ENCODE data around the gene ZNF22.

Gene ZNF22

DNA sequence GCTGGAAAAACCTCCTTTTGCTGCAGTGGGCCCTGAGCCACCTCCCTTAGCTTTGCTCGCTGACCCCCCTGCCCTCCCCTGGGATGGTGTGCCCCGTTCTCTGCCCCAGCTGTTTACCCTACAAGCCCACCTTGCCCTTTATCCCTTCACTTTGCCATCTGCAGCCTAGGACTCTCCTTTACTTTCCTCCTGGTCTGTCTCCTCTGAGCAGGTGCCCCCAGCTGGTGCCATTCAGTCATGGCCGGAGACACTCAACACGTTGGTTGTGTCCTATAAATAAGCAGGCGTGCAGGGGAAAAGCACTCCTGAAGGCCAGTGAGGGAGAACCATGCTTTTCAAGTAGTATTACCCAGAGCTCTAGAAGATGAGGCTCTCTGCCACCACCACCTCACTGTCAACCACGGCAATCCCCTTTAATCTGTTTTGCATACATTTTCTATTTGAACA lies 35.0 kb upstream of the ZNF22 start:
- DNase-seq: no peak

DNA sequence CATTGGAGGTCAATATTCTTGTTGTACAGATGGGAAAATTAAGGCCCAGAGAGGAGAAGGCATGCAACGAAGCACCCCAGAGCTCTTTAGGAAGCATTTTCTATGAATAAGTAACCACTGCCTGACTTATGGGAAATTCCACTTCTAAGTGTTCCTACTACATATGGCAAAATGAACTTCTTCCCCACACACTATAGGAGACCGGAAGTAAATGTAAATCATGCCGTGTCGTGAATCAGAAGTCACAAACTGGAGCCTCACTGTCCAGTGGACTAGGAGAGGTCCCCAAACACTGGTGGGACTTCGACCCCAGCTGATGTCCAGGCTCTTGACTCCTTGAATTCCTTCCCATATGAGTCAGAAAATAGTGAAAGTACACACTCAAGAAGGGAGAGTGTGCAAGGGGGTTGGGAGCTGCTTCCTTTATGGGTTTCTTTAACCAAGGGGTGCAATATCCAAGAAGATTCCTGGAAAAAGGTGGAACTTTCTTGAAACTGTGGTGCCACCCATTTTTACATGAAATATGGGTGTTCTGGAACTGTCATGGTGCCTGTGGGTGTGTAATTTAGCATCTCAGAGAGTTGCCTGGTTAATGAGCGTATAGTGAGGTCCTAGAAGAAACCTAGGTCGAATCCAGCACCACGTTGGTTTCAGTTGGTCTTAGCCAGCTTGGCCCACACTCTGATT lies 34.5 kb upstream of the ZNF22 start:
- no peak for DNase-seq

DNA sequence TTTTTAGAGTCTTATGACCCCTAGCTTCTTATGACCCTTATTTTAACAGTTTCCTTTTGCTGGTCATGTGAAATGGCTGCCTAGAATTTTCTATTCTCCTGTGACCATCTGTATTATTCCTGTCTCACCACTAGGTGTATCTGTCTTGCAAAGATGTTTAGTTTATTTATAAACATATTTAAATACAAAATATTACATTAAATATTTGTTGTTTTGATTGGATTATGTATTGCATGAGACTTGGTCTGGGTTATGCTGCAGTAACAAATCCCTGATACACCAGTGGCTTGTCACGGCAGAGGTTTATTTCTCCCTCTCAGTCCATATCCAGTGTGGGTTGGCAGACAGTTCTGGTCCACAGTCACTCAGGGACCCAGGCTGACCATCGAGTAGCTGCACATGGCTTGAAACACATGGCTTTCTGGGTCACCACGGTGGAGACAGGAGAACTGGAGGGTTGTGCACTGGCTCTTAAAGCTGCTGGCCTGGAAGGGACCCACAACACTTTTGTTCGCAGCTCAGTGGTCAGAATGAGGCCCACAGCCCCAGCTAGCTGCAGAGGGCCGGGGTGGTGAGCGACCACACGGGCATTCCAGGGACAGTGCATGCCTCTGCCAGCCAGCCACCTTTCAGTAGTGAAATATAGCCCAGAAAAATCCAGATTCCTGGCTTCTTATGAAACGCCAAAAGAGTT lies 33.8 kb upstream of the ZNF22 start:
- DNase-seq: no peak

DNA sequence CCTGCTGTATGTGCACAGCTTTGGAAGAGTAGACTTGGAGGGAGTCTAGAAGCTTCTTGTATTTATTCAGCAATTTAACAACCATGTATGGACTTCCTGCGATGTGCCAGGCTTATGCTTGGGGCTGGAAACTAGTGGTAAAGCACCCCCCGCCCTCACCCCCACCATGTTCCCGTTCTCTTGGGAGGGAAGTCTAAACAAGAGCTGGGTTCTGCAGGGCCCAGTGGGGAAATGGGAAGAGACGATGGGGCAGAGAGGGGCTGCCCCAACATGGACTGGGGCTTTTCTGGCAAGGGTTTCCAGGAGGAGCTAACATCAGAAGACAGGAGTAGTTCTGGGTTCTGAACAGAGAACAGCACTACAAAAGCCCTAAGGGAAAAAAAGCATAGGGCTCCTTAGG lies 33.1 kb upstream of the ZNF22 start:
- no peak for DNase-seq

DNA sequence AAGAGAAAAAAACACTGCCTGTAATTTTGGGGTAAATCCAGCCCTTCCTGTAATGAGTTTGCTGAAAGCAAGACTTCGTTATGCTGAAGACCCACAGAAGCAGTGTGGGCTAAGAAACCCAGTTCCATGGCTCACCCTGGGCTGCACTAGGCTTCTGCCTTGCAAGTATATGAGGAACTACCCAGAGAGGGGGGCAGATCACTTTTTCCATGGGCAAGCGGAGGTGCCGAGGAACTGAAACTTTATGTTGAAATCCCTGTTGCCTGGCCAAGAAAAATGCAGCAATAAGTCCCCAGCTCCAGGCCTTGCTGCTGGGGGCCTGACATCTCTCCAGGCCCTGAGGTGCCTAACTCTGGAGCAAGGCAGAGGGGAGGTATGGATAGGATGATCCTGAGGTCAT lies 32.6 kb upstream of the ZNF22 start:
- no peak for DNase-seq

DNA sequence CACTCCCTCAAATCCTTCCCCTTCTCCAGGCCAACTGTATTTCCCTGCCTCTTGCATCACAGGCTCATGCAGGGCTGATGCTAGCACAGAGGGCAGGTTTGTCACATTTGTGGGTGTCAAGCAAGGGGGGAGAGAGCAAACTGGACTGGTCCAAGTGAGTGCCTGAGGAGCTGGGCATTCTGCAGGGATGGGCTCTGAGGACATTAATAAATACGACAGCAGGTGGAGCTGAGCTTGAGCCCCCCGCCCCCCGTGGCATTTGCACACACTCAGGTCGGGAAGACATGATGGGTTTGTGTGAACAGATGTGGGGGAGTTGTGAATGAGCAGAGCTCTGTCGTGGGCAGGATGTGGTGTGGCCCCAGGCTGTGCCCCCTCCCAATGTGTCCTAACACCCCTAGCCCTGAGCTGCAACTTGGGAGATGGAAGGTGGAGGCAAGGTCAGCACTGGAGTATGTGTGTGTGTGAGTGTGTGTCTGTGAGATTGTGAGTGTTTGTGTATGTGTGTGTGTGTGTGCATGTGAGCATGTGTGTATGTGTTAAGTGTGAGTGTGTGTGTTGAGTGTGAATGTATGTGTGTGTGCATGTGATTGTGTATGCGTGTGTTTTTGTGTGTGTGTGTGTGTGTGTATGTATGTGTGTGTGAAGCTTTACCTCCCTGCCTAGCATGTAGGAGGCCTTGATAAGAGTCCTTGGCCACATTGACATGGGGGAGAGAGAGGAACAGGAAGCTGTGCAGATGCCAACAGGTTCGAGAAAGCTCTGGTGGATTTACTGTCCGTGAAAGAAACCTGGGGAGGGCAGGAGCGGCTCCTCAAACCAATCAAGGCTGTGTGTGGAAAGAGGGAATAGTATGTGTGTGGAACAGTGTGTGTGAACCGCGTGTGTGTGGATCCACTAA lies 32.0 kb upstream of the ZNF22 start:
- no peak for DNase-seq

DNA sequence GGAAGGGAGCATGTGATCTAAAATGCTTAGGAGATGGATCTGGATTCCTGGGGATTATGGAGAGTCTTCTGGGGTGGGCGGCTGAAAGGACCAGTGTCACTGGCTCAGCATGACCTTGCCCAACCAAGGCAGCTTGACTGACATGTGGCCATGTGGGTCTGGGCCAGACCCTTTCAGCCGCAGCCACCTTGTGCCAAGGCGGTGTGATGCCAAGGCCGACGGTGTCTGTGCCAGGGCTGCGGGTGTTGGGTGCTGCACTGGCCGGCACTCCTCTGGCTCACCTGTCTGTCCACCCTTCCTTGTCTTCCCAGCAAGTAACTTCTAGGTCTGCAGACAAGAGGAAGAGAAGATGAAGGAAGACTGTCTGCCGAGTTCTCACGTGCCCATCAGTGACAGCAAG lies 30.9 kb upstream of the ZNF22 start:
- no peak for DNase-seq

DNA sequence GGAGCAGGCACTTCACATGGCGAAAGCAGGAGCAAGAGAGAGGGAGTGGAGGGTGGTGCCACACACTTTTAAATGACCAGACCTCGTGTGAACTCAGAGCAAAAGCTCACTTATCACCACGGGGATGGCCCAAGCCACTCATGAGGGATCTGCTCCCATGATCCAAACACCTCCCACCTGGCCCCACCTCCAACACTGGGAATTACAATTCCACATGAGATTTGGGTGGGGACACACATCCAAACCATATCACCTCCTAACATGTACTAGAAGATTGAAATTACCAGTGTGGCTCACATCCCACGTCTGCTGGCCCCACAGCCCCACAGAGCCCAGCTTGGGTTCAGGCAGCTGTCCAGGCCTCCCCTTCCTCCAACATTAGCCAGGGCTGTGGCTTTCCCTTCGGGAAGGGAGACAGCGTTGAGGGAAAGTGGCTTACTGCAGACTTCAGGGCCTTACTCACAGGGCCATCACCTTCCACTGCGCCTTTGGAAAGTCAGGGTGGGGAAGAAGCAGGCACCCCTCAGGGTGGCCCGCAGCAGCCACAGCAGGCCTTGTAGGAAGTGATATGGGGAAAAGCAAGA lies 29.8 kb upstream of the ZNF22 start:
- no peak for DNase-seq

DNA sequence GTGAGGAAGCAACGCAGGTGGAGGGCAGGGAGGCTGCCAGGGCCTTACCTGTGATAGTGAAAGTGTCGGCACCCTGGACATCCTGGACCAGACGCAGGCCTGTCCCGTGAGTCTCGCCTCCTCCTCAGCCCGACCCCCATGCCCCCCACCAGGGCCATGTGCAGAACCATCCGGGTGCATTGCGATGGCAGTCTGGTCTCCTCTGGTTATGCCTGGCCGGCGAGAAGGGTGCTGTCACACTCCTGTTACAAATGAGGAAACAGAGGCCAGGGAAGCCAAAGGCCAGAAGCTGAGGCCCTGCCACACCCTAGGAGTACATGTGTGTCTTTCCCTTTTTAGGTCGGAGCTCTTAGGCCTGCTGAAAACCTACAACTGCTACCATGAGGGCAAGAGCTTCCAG lies 29.3 kb upstream of the ZNF22 start:
- no peak for DNase-seq

DNA sequence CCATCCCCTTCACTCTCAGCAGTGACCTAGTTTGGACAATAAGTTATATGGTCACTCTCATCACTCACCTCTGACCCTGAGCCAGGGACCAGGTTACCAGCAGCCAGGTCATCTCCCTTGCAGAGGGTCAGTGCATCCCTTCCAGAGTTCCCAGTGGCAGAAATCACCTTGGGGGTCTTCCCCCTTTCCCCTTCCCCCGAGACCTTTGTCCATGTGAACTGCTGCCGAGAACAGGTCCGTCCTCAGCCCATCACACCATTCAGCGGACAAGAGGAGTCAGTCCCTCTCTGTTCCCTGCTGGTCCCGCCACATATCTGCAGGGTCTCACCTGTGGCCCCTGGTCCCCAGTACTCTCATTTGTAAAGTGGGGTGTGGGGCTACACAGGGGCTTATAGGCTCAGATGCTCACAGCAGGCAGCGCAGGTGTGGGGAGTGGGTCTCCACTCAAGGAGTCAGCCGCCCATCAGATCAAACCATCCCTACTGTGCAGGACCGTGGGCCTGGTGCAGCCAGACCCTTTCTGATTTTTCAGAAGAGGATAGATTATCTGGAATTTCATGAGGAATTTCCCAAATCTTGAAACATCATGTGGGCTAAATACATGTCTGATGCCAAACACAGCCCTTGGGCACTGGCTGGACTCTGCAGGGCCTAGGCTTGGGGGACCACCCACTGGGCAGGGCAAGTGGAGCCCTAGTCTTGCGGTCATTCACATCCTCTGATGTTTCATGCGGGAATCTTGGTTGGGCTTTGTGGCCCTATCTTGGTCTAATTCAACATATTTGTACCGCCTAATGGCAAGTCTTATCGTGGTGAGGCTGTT lies 28.6 kb upstream of the ZNF22 start:
- DNase-seq: no peak

DNA sequence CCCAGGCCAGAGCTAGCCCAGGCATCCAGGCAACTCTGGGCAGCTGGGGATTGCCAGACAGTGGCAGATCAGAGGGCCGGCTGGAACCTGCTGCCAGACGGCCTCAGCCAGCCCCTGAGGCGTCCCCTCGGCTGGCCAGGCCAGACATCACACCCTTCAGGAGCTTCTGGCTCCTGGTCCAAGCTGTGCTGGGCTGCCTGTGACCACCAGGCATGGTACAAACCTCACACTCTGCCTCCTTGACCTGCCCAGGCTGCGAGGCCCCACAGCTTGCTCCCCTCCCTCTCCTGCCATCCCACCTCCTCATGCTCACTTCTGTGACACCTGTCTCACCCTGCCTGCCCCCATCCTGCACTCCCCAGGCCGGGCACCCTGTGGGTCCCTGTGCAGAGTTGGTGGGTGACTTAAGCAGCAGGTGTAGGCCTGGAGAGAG lies 27.8 kb upstream of the ZNF22 start:
- no peak for DNase-seq

DNA sequence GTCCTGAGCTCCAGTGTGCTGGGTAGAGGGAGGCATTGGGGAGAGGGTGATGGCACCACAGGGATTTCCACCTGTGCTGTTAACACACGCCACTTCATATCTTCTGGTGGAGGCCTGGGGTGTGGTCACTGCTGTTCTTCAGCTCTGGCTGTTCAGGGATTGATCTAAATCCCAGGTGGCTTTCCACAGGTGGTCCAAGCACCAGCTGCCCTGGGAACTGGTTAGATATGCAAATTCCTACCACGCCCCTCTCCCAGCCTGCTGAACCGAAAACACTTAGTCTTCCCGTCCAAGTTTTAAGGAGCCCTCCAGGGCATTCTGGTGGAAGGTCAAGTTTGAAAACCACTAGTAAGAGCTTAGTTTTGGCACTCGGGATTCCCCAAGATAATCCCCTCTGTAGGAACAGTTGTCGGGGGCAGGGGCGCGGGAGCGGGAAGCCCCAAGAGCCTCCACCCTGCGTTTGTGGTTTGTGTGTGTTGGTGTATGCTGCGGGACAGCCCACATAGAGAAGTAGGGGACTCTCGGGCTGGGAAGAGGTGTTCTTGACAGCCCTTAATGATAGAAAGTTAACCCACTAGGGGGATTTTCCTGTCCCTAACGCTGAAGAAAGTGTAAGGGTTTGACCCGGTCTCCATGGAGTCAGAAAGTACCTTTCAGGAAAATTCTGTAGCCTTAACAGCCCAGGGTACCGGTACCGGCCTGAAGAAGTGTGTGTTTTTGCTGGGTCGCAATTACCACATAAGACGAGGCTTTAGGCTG lies 27.2 kb upstream of the ZNF22 start:
- DNase-seq: no peak

DNA sequence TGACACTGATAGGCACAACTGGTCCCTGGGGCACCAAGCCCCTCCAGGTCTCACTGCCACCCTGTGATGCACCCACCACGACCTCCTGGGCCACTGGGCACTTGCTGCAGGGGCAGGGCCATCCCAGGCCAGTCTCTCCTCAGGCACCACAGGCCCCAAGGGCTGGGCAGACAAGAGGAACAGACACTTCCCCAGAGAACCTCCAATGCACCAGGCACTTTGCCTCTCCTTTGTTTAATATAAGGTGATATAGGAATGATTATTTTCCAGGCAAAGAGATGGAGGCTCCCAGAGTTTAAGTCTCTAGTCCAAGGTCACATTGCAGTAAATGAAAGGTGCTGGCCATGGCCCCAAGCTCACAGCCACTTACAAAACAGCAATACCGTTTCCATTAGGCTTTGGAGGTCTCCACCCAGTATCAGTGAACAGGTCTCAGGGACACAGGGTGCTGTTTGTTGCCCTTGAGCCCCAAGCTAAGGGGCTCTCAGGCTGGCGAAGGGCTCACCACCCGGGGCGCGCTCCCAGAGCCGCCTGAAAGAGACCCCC lies 26.6 kb upstream of the ZNF22 start:
- DNase-seq: no peak

DNA sequence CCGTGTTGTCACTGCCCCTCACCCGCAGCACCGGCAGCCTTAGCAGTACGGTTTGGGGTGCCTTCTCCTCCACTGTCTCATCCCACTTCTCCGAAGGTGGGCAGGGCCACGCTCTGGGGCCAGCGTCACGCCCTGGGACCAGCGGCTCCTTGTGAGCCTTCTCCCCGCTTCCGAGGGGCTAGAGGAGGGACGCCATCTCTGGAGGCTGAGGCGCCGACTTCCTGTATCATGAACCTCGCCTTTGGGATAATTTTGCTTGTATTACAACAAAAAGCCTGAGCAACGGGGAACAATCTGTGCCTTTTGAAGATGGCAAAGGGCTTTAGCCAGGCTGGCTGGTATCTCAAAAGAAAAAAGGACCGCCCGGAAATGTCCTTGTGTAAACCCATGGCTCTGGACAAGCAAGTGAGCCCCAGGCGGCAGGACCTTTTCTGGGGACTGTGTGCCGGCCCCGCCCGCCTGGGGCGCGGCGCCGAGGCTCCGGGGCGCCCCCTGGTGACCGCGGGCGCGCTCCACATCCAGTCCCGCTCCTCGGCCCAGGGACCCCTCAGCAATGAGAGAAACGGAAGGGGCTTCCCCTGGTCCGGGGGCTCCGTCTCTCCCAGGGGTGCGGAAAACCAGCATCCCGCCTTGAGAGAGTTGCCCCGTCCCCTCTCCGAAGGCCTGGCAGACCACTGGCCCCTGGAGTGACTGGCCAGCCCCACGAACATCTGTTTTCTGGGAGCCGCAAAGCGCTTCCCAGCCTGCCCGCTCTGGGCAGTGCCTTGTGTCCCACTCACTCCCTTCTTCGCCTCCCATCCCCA lies 25.9 kb upstream of the ZNF22 start:
- peak; percentile 54 for DNase-seq

DNA sequence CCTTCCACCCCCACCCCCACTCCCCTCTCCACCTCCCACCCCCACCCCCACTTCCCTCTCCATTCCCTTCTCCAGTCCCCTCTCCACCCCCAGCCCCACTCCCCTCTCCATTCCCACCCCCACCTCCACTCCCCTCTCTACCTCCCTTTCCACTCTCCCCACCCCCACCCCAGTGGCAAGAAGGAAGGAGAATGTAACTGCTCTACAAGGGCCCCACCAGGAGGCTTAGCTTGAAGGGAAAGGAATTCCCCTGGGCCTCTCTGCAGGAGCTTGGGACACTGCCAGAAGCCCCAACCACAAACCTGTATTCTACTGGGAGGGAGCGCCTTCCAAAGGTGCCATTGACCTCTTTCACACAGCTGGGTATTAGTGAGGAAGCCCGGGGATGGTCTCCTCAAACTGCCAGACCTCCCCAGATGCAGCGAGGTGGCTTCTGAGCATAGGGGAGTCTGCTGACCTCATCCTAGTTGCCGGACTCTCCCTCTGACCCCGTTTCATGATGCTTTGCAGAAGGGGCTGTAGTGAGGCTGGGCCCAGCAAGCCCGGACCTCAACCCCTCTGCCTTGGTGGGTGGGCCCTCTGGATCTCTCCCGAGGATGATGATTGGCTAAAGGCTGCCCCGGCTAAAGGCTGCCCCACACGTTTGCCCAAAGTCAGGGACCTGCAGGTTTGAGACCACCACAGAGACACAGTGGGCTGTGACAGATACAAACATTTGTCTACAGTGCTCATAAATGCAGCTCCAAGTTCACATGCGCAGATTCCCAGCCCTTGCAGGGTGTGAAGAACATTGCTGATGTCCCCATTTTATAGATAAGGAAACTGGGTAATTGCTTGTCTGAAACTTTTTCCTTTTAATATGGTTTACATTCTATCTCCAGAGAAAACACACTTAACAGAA lies 25.0 kb upstream of the ZNF22 start:
- no peak for DNase-seq

DNA sequence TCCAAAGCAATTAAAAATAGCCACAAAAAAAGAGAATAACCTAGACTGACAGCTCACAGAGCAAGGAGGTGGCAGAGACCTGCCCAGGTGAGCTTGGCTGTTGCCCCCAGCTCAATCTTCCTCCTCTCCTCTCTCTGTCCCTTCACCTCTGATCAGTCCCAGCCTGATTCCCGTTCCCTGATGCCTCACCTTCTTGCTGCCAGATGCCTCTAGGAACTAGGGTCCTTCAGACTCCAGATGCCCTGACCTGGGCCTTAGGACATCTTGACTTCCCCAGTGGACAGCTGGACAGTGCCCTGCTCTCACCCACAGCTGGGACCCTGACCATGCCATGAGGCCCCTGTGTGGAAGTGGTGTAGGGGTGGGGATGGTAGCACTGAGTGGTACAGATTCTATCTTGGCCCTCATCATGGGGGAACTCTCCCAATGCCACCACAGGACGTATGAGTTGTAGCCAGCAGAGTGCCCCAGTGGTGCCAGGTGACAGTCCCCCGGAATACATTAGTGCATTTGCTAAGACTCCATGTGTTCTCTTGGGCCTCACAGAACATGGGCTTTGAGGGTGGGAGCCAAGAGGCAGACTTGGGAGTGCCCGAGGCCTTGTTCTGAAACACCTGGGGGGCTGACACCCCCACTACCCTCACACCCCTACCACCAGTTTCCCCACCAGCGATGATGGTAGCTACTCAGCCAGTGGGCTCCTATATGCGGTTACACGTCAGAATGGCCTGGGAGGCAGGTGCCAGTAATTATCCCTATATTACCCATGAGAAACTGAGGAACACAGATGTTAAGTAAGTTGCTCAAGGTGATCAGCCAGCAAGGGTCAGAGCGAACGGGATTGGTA lies 24.1 kb upstream of the ZNF22 start:
- DNase-seq: no peak

DNA sequence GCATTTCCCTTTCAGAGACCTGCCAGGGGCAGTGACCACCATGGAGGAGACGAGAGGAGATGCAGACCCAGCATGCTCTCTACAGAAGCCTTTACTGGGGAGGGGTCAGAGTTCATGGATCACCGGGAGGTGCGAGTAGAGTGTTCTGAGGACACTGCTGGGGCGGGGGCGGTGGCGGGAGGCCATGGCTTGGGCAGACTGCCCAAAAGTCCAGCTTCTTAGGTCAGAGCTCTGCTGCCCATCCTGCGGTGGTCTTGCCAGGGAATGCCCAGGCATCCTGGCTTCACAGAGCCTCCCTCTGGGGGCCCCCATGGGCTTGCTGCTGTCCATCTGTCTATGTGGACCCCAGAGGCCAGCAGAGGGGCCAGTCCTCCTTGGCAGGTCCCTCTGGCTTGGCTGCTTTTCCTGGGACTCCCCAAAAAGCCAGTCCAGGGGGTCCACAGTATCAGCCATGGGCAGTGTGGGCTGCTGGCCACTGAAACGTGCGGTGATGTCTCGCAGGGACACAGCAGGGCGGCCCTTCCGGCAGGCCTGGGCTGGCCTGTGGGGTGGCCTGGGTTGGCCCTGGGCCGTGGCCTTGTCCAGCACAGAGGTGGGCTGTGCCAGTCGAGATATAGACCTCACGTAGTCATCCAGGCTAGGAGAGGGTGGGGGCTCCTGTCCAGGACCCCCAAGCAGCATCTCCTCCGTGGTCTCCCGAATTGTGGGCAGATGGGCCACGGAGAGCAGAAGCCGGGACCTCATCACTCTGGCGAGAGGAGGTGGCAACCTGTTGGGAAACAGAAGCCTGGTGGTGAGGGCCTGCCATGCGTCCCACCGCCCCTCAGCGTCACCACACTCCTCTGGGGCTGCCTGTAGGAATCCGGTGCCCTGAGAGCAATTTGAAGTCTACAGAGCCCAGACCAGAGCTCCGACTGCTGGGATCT lies 23.2 kb upstream of the ZNF22 start:
- no peak for DNase-seq
